ENCODE measurements around the gene CST4.

DNA sequence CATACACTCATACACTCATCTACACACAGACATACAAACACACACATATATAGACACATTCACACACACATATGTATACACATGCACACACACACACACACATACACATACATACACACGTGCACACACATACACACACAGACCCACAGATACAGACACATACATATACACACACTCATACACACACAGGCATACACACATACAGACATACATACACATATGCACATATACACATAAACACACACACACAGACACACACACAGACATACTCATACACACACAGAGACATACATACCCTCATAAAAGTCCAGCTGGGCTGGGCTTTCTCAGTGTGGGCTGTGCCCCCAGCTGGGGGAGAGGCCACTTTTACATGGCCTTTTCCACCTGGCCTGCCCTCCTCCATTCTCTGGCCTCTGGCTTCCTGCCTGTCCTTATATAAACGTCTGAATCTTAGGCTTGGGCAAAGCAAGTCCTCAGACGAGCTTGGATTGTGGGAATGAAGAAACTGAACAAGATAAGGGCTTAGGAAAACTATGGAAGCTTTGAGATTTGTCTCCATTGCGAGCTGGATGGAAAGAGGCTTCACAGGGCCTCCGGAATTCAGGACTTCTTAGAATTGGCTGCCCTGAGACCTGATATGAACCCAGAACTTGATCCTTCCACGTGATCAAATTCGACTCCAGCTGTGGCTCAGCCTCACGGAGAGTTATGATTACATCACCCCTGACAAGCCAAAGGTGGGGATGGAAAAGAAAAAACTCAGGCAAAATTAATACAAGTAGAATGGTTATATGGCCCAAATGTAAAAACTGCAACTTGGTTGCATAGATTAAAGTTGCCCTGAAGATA is 28.6 kb downstream of the CST4 start:
- TF ChIP-seq TCF7L2 (IDR thresholded peaks at IDR 0.05; ENCODE audit: borderline replicate concordance, low read depth, low read length) (no peak), YY1 (tag by site-specific recombination; IDR thresholded peaks at IDR 0.05) (no peak), CTCF (tag by site-specific recombination; IDR thresholded peaks at IDR 0.05) (no peak), ZNF529 (tag by site-specific recombination; IDR thresholded peaks at IDR 0.05; ENCODE audit: insufficient replicate concordance) (no peak), ZEB2 (tag by site-specific recombination; IDR thresholded peaks at IDR 0.05) (no peak), ZNF292 (tag by site-specific recombination; IDR thresholded peaks at IDR 0.05; ENCODE audit: borderline replicate concordance, low read depth) (no peak), ZNF114 (tag by site-specific recombination; IDR thresholded peaks at IDR 0.05) (no peak)
- TF ChIP-seq, protein P1, sequence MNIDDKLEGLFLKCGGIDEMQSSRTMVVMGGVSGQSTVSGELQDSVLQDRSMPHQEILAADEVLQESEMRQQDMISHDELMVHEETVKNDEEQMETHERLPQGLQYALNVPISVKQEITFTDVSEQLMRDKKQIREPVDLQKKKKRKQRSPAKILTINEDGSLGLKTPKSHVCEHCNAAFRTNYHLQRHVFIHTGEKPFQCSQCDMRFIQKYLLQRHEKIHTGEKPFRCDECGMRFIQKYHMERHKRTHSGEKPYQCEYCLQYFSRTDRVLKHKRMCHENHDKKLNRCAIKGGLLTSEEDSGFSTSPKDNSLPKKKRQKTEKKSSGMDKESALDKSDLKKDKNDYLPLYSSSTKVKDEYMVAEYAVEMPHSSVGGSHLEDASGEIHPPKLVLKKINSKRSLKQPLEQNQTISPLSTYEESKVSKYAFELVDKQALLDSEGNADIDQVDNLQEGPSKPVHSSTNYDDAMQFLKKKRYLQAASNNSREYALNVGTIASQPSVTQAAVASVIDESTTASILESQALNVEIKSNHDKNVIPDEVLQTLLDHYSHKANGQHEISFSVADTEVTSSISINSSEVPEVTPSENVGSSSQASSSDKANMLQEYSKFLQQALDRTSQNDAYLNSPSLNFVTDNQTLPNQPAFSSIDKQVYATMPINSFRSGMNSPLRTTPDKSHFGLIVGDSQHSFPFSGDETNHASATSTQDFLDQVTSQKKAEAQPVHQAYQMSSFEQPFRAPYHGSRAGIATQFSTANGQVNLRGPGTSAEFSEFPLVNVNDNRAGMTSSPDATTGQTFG (tag by site-specific recombination; IDR thresholded peaks at IDR 0.05; ENCODE audit: borderline replicate concordance): no peak

Measured in HEK293 (cell line).